RWPE1 (cell line): ENCODE measurements around the gene ANO1.
A peak's percentile ranks its signal among the peaks of the same experiment; 100 is the strongest.

ENCODE experiments used
- CTCF ChIA-PET: fragments of 350-600 bp; sonication (Branson Sonifier 250); formaldehyde crosslinking; extraction: SDS; loops from one replicate; lab custom pipeline; 2021; lab: Yijun Ruan, JAX
- POLR2A ChIA-PET: fragments of 400-600 bp; formaldehyde crosslinking; extraction: SDS; loops from one replicate; lab custom pipeline; 2020; ENCODE audit warnings: antibody characterized with exemption; ENCODE audit not compliant: low non-redundant PET; lab: Yijun Ruan, JAX
- DNase-seq: peaks from one replicate; pipeline ENCODE4 v3.0.0; 2012; ENCODE audit warnings: low spot score
- H3K27ac ChIP-seq: fragments of 450-650 bp; 2 replicates; pipeline ENCODE4 v1.5.1; 2017
- CTCF ChIP-seq: fragments of 450-650 bp; conservative IDR thresholded peaks from 2 replicates; pipeline ENCODE4 v1.5.1; 2017; ENCODE audit warnings: low read depth, mild to moderate bottlenecking

Gene ANO1

GRCh38 chr11:70186936-70187335, 108.8 kb downstream of the ANO1 start:
- no peak overlapping the region for H3K27ac ChIP-seq
- TF ChIP-seq CTCF: no peak
- no peak for DNase-seq
- POLR2A ChIA-PET: no interaction called here
- CTCF ChIA-PET: no interaction called here

- no peak for DNase-seq
- ChIA-PET POLR2A (no interaction called here), CTCF (no interaction called here)
- H3K27ac ChIP-seq: no peak overlapping the region
- no peak for TF ChIP-seq CTCF
Observed at GRCh38 chr11:70187771-70188170, 109.7 kb downstream of the ANO1 start.

DNA sequence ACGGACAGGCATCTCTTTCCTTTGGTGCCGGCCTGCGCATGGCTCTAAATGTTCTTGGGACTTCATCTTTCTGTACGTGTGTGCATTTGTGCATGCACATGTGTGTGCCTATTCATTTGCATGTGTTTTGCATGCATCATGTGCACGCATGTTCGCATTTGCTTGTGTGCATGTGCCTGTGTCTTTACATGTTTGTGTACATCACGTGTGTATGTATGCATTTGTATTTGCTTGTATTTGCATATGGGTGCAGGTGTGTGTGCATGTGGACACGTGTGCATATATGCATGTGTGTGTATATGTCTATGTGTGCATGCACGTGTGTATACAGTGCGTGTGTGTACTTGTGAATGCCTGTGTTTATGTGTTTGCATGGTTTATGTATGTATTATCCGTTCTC, 111.5 kb downstream of the ANO1 start:
- POLR2A ChIA-PET: no interaction called here
- CTCF ChIA-PET: no interaction called here
- TF ChIP-seq CTCF: no peak
- DNase-seq: no peak
- no peak overlapping the region for H3K27ac ChIP-seq

DNA sequence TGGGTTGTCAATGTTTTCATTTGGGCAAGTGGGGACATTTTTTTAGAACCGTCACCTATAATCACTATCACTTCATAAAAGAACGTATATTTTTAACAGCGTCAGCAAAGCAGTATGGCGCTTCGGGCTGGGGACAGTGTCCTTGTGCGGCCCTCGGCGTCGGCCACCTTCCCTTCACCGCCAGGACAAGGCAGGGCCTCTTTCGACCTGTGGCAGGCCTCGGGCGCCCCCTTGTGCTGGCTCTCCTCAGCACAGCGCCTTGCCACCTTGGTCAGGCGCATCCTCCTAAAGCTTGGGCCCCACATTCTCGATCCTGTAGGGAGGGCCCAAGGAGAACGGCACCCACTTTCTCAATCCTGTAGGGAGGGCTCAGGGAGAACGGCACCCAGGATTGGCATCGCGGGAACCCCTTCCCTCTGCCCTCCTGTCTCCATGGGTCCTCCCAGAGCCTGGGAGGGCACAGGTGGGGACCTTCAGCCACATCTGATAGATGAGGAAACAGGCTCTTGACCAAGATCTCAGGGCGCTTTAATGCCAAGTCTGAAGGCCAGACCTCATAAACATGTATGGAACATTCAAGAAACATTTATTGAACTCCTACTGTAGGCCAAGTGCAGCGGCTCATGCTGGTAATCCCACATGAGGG, 113.5 kb downstream of the ANO1 start:
- peak; percentile 51 for DNase-seq
- no peak overlapping the region for H3K27ac ChIP-seq
- TF ChIP-seq CTCF: peak; percentile 84
- POLR2A ChIA-PET: no interaction called here
- CTCF ChIA-PET: interaction anchor here (0.5 to 1.2 kb wide), 19 partner anchors 9 to 527 kb away, joined by 3 to 10 read pairs (median 3); no protein-coding TSS in a partner anchor

DNA sequence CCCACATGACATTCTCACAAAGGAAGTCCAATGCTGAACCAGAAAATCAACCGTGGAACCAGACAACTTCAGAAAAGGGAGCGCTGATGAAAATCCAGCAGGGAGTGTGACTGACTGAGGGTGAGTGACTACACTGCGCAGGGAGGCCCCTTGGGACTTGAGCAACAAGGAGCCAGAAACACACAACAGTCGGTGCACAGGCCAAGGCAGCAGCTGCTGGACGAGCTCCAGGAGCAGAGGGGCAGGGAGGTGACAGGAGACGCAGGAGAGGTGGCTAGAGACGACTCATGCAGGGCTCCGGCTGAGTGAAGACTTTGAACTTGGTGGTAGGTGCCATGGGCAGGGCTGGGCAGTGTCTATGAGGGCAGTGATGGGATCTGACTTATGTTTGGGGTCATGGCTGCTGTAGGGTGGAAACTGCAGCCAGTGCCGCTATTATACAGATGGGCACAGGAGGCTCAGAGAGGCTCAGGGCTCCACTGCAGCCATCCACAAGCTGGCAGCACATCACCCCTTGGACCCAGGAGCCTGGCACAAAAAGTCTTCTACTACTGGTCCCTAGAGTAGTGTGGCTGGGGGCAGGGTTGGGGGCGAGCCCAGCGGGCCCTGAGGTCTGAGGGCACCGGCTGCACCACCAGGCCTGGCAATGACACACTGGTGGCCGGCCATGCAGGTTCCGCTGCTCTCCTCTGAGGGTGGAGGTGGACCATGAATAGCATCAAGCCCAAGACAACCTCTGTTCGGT, 114.7 kb downstream of the ANO1 start:
- POLR2A ChIA-PET: no interaction called here
- H3K27ac ChIP-seq: no peak overlapping the region
- DNase-seq: no peak
- CTCF ChIA-PET: interaction anchor here (0.7 to 1.2 kb wide), 2 partner anchors 85 to 277 kb away, joined by 4 to 7 read pairs; no protein-coding TSS in a partner anchor
- no peak for TF ChIP-seq CTCF

DNA sequence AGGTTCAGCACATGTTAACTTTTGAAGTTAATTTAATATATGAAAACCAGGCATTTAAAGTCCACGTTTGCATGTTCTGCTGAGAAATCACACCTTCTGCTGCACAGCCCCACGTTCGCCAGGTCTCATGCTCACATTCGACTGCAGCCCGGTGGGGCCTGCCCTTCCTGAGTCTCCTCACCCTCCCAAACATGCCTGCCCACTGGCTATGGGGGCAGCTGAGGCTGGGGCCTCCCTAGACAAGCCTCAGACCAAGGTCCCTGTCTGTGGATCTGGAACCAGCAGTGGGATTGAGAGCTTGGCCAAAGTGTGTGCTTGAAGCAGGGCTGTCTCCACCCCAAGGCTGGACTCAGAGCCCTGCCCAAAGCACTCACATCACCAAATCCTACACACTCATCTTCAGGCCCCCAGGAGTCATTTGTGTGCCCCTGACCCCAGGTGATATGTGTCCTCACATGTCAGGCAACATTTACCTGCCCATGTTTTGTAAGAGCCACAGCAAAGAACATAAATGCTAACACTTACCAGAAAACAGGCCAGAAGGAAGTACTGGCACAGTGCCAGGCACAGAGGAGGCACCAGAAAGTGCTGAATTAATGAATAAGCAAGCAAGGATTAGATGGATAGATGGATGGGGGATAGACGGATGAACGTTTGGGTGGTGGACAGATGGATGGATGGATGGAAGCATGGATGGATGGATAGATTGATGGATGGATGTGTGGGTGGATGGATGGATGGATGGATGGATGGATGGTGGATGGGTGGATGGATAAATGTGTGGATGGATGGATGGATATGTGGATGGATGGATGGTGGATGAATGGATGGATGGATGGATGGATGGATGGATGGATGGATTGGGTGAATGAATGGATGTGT, 115.5 kb downstream of the ANO1 start:
- H3K27ac ChIP-seq: no peak overlapping the region
- TF ChIP-seq CTCF: no peak
- DNase-seq: no peak
- POLR2A ChIA-PET: no interaction called here
- CTCF ChIA-PET: no interaction called here
